Adrenal gland (tissue), 12 donors: ENCODE measurements around the gene PDGFD. TPM values are rescaled to one million over a fixed set of nuclear protein-coding genes. Genes with fewer than 3 reads are reported as not detected.

ENCODE experiments used
- DNase-seq, 7 donors: peaks; one replicate each; pipeline ENCODE4 v3.0.0-alpha.2; 2019 to 2020
- H3K27ac ChIP-seq, 5 donors: fragments of 200-600 bp; sonication (generic) in 4 of 5; 1 replicate in 3 of 5; 2 replicates in 2 of 5; pipeline versions ENCODE4 v1.5.1 to v1.8.0; 2016 to 2020; ENCODE audit warnings: mild to moderate bottlenecking in 1 of 5
- H3K27me3 ChIP-seq: fragments of 200-600 bp; 2 replicates; pipeline ENCODE4 v1.8.0; 2021
- H3K36me3 ChIP-seq, 2 donors: fragments of 200-600 bp; replicated peaks in 1 of 2; 1 replicate in 1 of 2; 2 replicates in 1 of 2; pipeline versions ENCODE4 v1.5.1 to v1.8.0; 2018 to 2022
- H3K4me1 ChIP-seq, 2 donors: fragments of 200-600 bp; replicated peaks in 1 of 2; 1 replicate in 1 of 2; 2 replicates in 1 of 2; pipeline versions ENCODE4 v1.5.1 to v1.8.0; 2018 to 2021
- H3K4me3 ChIP-seq, 4 donors: fragments of 200-600 bp; sonication (generic) in 3 of 4; one replicate each; pipeline ENCODE4 v1.5.1; 2016 to 2018
- H3K9me3 ChIP-seq, 3 donors: fragments of 200-600 bp; sonication (generic) in 1 of 3; replicated peaks in 1 of 3; 1 replicate in 2 of 3; 2 replicates in 1 of 3; pipeline versions ENCODE4 v1.5.1 to v1.8.0; 2016 to 2021
- POLR2A ChIP-seq, 2 donors: fragments of 450-650 bp; IDR thresholded peaks; one replicate each; pipeline ENCODE4 v1.6.1; 2017; ENCODE audit warnings: antibody characterized with exemption in 2 of 2, mild to moderate bottlenecking in 2 of 2, moderate library complexity in 1 of 2
- WGBS, 4 donors: extraction: QIAGEN DNeasy Blood & Tissue Kit in 2 of 4; methylation state at CpG; one replicate each; pipeline versions ENCODE4 v1.1.5 to v1.1.7; 2013 to 2017; 5-methylcytosine and 5-hydroxymethylcytosine counted together
- intact Hi-C, 2 donors: fragments of 100-400 bp; cut with DNase I; formaldehyde crosslinking; loops; one replicate each; pipeline versions ENCODE4 v1.14.1 to v1.15.0; 2022 to 2023
- polyA plus RNA-seq, 3 donors: library from polyadenylated mRNA; stranded (reverse); fragments of 200-250 nt in 2 of 3; fragments of 350-450 nt in 1 of 3; fragmentation: Illumina TruSeq in 1 of 3; extraction: RNeasy Lipid Tissue Mini Kit (QIAGEN cat#74804) in 1 of 3; gene quantifications; one replicate each; pipeline ENCODE4 v1.2.3, GENCODE V29; 2013 to 2014
- total RNA-seq, 9 donors: library from RNA; depleted of rRNA in 4 of 9; stranded (reverse); fragments of >200 nt in 4 of 9; fragments of 120-200 nt in 1 of 9; fragmentation: NEBNext Ultra II Directional in 1 of 9; extraction: Animal tissue kit (Norgen Biotek cat#: 25700) in 1 of 9; gene quantifications; one replicate each; pipeline versions ENCODE4 v1.1.0 to v1.2.4, GENCODE V29; 2013 to 2023
- TF ChIP-seq, protein P1 (sequence below), 6 experiments: fragments of 450-650 bp in 4 of 6; fragments of 200-600 bp in 2 of 6; sonication (generic) in 1 of 6; IDR thresholded peaks; 1 replicate in 5 of 6; 2 replicates in 1 of 6; pipeline versions ENCODE4 v1.5.1 to v1.8.0; 2016 to 2021; ENCODE audit warnings: antibody characterized with exemption in 6 of 6, mild to moderate bottlenecking in 2 of 6, moderate library complexity in 1 of 6
- donor health status: healthy with polysubstance abuse.
- donor health status: Bipolar disorder and iron deficiency.
- donor health status: DM: yes; HTN: yes; CAD: no.
- donor health status: DM: no; HTN: no; CAD: no.
- donor health status: DM: no; HTN: no; CAD: no.
- donor health status: DM: yes; HTN: yes; CAD: no.

PDGFD gene
- total and polyA plus RNA-seq, 12 donors, result 42.7 to 297 (median 199) TPM

DNA sequence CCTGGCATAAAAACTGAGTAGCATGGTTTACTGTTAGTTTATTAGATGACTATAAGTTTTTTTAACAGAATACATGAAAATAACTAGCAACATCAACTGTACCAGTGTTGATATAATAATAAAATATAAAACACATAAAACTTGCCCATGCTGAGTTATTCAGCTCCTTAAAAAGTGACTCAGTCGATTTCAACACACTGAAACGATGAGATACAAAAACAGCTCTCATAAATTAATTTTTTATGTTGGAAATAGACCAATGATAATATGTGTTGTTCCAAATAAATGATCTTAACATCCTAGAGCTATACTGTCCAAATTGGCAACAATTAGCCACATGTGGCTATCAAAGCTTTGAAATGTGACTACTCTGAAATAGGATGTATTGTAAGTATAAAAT, 15.9 kb downstream of the PDGFD start:
- Histone ChIP-seq H3K27ac (no peak overlapping the region), H3K27me3 (no peaks in the 10 kb centered on the region), H3K36me3 (no peaks in the 10 kb centered on the region), H3K9me3 (peaks cover 0 to 6% (median 0%) of the 10 kb centered on the region in 3 donors), H3K4me3 (no peak overlapping the region), H3K4me1 (peaks cover 19% of the 10 kb centered on the region in 2 donors)
- DNase-seq, result no peak
- WGBS, 4 donors, result 23 to 34% (median 26%) methylated on average over 2 of the region's 2 CpGs
- intact Hi-C loops, result no loop called here
- TF ChIP-seq, protein P1, sequence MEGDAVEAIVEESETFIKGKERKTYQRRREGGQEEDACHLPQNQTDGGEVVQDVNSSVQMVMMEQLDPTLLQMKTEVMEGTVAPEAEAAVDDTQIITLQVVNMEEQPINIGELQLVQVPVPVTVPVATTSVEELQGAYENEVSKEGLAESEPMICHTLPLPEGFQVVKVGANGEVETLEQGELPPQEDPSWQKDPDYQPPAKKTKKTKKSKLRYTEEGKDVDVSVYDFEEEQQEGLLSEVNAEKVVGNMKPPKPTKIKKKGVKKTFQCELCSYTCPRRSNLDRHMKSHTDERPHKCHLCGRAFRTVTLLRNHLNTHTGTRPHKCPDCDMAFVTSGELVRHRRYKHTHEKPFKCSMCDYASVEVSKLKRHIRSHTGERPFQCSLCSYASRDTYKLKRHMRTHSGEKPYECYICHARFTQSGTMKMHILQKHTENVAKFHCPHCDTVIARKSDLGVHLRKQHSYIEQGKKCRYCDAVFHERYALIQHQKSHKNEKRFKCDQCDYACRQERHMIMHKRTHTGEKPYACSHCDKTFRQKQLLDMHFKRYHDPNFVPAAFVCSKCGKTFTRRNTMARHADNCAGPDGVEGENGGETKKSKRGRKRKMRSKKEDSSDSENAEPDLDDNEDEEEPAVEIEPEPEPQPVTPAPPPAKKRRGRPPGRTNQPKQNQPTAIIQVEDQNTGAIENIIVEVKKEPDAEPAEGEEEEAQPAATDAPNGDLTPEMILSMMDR (IDR thresholded peaks at IDR 0.05), result no peak
- TF ChIP-seq POLR2A (IDR thresholded peaks at IDR 0.05), result no peak

DNA sequence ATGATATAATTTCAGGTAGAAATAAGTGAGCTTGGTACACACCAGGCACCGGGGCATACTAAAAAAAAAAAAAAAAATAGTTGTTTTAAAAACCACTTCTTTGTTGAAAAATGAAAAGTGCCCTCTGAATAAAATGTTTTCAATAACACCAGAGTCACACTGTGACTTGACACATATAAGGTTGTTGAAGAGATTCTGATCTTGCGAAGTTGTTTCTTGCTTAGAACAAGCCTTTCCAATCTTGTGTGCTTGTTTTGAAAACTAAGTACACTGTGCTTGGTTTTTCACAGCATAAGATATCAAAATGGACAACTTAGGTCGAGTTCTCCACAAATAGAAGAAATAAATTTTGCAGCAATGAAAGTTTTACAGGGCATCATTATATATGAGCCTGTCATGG, 17.0 kb downstream of the PDGFD start:
- WGBS, 4 donors, result 81 to 88% (median 83%) methylated on average over 3 of the region's 3 CpGs
- intact Hi-C loops, result no loop called here
- no peak for TF ChIP-seq POLR2A (IDR thresholded peaks at IDR 0.05)
- TF ChIP-seq, protein P1 (IDR thresholded peaks at IDR 0.05), result no peak
- no peaks in the 10 kb centered on the region for H3K27me3 ChIP-seq
- peaks cover 0 to 6% (median 0%) of the 10 kb centered on the region in 3 donors for H3K9me3 ChIP-seq
- no peak overlapping the region for H3K27ac ChIP-seq
- no peak for DNase-seq
- H3K36me3 ChIP-seq, result no peaks in the 10 kb centered on the region
- peaks cover 11 to 12% of the 10 kb centered on the region in 2 donors for H3K4me1 ChIP-seq
- no peak overlapping the region for H3K4me3 ChIP-seq

GRCh38 chr11:104146421-104146820, 17.5 kb downstream of the PDGFD start:
- no peak for DNase-seq
- H3K9me3 ChIP-seq, result peaks cover 0 to 6% (median 0%) of the 10 kb centered on the region in 3 donors
- H3K27me3 ChIP-seq, result no peaks in the 10 kb centered on the region
- H3K27ac ChIP-seq, result no peak overlapping the region
- WGBS, 4 donors, result 74 to 92% (median 82%) methylated on average over 3 of the region's 3 CpGs
- peaks cover 11 to 12% of the 10 kb centered on the region in 2 donors for H3K4me1 ChIP-seq
- TF ChIP-seq POLR2A (IDR thresholded peaks at IDR 0.05), result no peak
- TF ChIP-seq, protein P1 (IDR thresholded peaks at IDR 0.05), result no peak
- intact Hi-C loops, result no loop called here
- no peak overlapping the region for H3K4me3 ChIP-seq
- H3K36me3 ChIP-seq, result no peaks in the 10 kb centered on the region

DNA sequence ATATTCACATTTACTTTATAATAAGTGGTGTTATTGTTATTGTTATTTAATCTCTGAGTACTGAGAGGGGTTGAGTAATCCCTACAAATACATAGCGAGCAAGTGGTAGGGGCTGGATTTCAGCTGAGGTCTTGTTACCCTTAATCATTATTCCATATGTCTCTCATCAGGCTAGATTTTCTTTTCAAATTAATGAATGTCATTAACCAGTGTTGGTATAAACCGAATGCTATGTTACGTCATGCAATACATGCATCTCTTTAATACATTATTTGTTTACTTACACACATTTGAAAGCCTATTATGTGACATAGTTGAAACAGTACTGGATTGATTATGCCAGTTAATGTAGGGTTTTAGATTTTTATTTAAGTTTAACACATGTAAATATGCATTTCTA, 18.9 kb downstream of the PDGFD start:
- no peak for DNase-seq
- Histone ChIP-seq H3K27ac (no peak overlapping the region), H3K36me3 (no peaks in the 10 kb centered on the region), H3K4me3 (no peak overlapping the region), H3K9me3 (peaks cover 0 to 6% (median 0%) of the 10 kb centered on the region in 3 donors), H3K27me3 (no peaks in the 10 kb centered on the region), H3K4me1 (peaks cover 11 to 12% of the 10 kb centered on the region in 2 donors)
- TF ChIP-seq, protein P1 (IDR thresholded peaks at IDR 0.05), result no peak
- no peak for TF ChIP-seq POLR2A (IDR thresholded peaks at IDR 0.05)
- WGBS, 4 donors, result 94 to 98% (median 96%) methylated on average over 3 of the region's 3 CpGs
- intact Hi-C loops, result no loop called here
